ENCODE data around the gene SETD2.

SETD2 gene

GRCh38 chr3:47008851-47009224 is 155.1 kb downstream of the SETD2 start:
- DNase-seq, result no peak

GRCh38 chr3:47008234-47008796 is 155.6 kb downstream of the SETD2 start:
- no peak for DNase-seq

DNA sequence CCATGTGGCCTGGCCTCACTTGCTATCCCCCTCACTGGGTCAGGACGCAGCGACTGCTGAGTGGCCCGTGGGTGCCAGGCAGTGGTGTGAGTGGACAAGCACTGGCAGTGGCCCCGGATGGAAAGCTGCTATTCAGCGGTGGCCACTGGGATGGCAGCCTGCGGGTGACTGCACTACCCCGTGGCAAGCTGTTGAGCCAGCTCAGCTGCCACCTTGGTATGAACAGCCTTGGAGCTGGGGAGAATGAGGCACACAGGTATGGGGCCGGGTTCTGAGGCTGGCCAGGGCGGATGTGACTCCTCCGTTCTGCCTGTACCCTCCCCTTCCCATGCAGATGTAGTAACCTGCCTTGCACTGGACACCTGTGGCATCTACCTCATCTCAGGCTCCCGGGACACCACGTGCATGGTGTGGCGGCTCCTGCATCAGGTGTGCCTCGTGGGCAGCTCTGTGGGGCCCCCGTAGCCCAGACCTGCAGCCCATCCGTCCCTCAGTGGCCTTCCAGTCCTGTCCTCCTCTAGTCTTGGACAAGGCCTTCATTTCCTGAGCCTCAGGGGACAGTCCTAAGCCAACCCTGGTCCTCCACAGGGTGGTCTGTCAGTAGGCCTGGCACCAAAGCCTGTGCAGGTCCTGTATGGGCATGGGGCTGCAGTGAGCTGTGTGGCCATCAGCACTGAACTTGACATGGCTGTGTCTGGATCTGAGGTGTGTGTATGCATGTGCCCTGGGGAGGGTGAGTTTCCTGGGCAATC is 156.3 kb downstream of the SETD2 start:
- no peak for DNase-seq

GRCh38 chr3:47007001-47007400 is 156.9 kb downstream of the SETD2 start:
- DNase-seq, result no peak

GRCh38 chr3:47006145-47006651 is 157.7 kb downstream of the SETD2 start:
- DNase-seq, result no peak

- DNase-seq, result no peak
Measured at GRCh38 chr3:47005212-47006144, 158.4 kb downstream of the SETD2 start.

DNA sequence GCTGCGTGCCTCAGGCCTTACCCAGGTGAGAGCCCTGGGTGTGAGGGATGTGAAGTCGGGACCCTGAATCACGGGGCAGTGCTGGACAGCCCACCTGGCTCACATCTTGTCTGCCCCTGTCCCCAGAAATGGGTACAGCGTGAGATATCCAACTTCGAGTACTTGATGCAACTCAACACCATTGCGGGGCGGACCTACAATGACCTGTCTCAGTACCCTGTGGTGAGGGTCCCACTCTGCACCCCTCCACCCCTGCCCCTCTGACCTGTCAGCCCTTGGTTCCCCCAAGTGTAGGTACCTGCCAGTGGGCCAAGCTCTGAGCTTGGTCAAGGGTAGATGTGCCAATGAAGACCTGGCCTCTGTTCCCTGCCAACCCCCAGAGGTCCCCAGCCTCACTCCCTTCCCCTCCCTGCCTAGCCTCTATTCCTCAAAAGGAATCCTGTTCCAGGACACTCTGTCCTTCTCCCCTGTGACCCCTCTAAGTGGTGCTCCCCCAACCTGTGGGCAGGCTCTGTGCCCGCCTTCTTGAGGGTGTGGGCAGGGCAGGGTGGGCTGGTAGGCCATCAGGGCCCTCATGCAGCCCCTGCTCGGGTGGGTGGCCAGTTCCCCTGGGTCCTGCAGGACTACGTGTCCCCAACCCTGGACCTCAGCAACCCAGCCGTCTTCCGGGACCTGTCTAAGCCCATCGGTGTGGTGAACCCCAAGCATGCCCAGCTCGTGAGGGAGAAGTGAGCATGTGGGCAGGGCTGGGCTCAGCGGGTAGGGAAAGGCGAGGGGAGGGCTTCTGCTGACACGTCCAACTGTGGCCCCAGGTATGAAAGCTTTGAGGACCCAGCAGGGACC is 159.3 kb downstream of the SETD2 start:
- no peak for DNase-seq

DNA sequence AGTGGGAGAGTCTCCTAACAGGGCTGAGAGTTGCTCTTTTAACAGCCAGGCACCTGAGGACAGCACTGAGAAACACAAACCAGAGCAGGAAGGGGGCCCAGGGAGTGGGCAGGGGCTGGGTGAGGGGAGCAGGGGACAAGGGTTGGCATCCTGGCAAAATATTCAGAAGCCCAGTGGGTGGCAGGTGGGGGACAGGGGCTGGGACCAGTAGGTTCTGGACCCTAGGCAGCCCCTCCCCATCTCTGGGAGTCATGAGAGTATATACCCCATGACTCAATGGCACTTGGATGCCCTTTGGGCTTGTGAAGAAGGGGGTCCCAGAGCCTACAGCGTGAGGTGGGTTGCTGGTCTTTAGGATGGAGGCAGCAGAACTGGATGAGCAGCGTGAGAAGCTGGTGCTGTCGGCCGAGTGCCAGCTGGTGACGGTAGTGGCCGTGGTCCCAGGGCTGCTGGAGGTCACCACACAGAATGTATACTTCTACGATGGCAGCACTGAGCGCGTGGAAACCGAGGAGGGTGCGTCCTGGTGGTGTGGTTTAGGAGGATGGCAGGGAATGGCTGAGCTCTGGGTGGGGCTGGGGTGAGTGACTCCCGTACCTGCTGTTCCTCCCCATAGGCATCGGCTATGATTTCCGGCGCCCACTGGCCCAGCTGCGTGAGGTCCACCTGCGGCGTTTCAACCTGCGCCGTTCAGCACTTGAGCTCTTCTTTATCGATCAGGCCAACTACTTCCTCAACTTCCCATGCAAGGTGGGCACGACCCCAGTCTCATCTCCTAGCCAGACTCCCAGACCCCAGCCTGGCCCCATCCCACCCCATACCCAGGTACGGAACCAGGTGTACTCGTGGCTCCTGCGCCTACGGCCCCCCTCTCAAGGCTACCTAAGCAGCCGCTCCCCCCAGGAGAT is 160.2 kb downstream of the SETD2 start:
- no peak for DNase-seq

- no peak for DNase-seq
Measured at GRCh38 chr3:47003056-47003410, 160.9 kb downstream of the SETD2 start.

DNA sequence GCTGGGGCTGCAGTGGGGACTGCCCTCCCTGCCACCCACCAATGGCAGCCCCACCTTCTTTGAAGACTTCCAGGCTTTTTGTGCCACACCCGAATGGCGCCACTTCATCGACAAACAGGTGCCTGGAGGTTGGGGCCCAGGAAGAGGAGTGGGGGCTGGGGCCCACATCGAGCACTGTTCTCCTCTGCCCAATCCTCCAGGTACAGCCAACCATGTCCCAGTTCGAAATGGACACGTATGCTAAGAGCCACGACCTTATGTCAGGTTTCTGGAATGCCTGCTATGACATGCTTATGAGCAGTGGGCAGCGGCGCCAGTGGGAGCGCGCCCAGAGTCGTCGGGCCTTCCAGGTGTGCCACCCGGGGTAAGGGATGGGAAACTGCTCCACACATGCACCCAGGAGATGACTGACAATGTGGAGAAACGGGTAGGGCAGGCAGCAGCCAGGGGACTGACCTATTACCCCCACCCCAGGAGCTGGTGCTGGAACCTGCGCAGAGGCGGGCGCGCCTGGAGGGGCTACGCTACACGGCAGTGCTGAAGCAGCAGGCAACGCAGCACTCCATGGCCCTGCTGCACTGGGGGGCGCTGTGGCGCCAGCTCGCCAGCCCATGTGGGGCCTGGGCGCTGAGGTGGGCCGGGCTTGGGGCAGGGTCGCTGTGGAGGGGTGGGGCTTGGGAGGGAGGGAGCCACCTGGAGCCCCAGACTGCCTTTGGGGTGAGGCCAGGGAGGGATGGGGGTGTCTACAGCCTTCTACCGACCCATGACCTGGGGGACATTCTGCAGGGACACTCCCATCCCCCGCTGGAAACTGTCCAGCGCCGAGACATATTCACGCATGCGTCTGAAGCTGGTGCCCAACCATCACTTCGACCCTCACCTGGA is 161.5 kb downstream of the SETD2 start:
- DNase-seq, result no peak

DNA sequence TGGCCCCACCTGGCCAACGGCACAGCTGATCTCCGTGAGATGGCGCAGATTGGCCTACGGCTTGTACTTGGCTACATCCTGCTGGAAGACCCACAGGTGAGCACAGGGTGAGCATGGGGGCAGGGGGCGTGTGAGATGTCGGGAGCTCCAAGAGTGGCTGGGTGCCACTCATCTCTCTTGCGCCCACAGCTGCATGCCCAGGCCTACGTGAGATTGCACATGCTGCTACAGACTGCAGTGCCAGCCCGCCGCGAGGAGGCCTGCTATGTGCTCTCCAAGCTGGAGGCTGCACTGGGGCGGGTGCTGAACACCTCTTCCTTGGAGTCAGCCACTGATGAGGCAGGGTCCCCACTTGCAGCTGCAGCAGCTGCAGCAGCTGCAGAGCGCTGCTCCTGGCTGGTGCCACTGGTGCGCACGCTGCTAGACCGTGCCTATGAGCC is 162.2 kb downstream of the SETD2 start:
- no peak for DNase-seq

- DNase-seq, result no peak
Measured at GRCh38 chr3:47000922-47001730, 162.8 kb downstream of the SETD2 start.

DNA sequence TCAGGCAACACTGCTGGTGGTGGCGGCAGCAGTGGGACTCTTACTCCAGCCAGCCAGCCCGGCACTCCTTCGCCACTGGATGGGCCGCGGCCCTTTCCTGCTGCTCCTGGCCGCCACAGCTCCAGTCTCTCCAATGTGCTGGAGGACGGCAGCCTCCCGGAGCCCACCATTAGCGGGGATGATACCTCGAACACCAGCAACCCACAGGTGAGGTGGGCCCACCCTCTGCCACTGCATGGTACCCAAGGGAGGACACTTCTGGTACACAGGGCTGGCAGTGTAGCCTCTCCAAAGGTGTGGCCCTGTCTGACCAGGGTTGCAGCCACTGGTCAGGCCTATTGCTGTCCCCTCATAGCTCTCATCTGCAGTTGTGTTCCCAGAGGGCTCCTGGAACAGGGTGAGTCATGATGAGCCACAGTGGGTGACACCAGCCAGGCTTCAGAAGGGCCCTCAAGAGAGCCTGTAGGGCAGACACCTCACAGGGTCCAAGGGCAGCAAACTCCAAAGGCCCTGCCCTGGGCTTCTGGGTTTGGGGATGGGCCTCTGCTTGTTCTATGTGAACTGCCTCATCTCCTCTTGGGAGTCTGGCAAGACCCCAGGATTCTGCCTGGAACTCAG is 163.6 kb downstream of the SETD2 start:
- no peak for DNase-seq

DNA sequence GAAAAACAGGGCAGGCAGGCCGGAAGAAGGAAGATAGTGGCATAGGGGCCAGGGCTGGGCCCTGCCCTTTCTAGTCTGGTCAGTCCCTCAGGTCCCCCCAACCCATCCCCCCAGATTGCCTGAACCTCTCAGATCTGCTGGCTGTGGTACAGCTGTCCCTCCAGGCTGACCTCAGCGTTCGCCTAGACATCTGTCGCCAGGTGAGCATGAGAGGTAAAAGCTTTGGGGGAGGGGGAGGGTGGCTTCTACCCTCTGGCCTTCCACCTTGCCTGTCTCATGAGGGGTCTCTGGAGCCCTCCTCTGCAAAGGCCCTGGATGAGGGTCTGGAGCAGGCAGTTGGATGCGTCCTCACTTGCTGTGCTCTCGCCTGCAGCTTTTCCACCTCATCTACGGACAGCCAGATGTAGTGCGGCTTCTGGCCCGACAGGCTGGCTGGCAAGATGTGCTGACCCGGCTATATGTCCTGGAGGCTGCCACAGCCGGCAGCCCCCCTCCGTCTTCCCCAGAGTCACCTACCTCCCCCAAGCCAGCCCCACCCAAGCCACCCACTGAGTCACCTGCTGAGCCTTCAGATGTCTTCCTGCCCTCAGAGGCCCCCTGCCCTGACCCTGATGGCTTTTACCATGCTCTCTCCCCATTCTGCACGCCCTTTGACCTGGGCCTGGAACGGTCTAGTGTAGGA is 164.3 kb downstream of the SETD2 start:
- no peak for DNase-seq

DNA sequence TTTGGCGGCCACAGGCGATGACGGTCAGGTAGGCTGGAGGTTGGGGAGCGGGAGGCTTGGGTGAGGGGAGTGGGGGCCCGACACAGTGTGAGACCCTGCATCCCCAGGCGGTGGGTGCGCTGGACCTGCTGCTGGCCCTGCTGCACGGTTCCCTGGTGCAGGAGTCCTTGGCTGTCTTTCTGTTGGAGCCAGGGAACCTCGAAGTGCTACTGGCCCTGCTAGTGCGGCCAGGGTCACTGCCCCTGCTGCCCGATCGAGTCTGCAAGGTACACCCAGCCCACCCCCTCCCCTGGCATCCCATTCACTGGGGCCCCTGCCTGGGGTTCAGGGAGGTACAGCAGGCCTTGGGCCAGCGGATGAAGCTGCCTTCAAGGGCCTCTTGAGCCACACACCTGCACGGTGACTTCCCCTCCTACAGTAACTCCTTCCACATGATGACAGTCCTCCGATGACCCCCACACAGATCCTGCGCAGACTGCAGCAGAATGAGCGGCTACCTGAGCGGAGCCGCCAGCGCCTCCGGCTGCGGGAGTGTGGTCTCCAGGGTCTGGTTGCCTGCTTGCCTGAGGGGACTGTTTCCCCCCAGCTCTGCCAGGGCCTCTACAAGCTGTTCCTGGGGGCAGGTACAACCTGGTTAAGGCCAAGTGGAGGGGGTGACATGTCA is 164.9 kb downstream of the SETD2 start:
- no peak for DNase-seq

- DNase-seq, result peak; percentile 14
Measured at GRCh38 chr3:46998121-46998851, 165.6 kb downstream of the SETD2 start.

All from fibroblast of skin of abdomen (primary cell).